GM10248 (cell line): ENCODE results near the gene MVD.

Experiments
- CTCF ChIA-PET: fragments of 300-600 bp; sonication (Branson Sonifier 250); formaldehyde crosslinking; extraction: SDS; loops from one replicate; lab custom pipeline; 2021; ENCODE audit warnings: antibody characterized with exemption; lab: Yijun Ruan, JAX
- POLR2A ChIA-PET: fragments of 350-650 bp; sonication (Branson Sonifier 250); formaldehyde crosslinking; extraction: SDS; loops from one replicate; lab custom pipeline; 2020; ENCODE audit warnings: antibody characterized with exemption; lab: Yijun Ruan, JAX
- DNase-seq: peaks from one replicate; pipeline ENCODE4 v3.0.0; 2012; ENCODE audit errors: extremely low spot score
- TF ChIP-seq, protein P1 (sequence below): IDR thresholded peaks from 2 replicates; pipeline ENCODE4 v1.5.1; 2012; ENCODE audit warnings: mild to moderate bottlenecking, low read depth; ENCODE audit errors: extremely low read depth, missing control alignments, control extremely low read depth

The MVD gene

DNA sequence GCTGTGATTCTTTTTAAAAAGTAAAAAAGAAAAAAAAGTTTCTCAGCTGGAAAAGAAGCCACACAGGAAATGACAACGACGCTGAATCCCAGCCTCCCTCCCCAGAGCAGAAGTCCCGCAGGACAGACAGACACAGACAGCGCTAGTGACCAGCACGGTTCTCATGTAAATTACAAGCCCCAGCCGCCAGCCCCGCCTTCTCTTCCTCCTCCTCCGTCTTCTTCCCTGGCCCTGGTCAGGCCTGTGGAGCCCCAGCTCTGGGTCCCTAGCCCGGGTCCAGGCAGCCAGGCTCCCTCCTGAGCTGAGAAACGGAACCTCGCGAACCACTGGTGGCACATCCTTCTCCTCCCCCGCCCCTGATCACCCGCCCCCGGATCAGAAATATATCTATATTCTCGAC lies 31.5 kb downstream of the MVD start:
- DNase-seq, result no peak
- TF ChIP-seq, protein P1, sequence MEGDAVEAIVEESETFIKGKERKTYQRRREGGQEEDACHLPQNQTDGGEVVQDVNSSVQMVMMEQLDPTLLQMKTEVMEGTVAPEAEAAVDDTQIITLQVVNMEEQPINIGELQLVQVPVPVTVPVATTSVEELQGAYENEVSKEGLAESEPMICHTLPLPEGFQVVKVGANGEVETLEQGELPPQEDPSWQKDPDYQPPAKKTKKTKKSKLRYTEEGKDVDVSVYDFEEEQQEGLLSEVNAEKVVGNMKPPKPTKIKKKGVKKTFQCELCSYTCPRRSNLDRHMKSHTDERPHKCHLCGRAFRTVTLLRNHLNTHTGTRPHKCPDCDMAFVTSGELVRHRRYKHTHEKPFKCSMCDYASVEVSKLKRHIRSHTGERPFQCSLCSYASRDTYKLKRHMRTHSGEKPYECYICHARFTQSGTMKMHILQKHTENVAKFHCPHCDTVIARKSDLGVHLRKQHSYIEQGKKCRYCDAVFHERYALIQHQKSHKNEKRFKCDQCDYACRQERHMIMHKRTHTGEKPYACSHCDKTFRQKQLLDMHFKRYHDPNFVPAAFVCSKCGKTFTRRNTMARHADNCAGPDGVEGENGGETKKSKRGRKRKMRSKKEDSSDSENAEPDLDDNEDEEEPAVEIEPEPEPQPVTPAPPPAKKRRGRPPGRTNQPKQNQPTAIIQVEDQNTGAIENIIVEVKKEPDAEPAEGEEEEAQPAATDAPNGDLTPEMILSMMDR, result no peak
- CTCF ChIA-PET, result no interaction called here
- POLR2A ChIA-PET, result interaction anchor here (0.6 kb wide), 1 partner anchor 29 kb away, joined by 5 read pairs; no protein-coding TSS in a partner anchor

DNA sequence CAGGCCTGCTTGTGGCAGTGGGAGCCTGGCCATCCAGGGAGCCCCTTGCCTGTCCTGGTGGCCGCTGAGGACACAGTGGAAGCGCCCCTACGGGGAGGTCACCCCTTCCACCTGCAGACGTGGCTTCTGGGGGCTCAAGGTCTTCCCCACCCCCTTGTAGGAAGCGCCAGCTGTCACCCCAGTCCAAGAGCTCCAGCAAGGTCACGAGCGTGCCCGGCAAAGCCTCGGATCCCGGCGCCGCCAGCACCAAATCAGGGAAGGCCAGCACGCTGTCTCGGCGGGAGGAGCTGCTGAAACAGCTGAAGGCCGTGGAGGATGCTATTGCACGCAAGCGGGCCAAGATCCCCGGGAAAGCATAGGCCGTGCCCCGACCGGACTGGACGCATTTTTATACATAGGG lies 31.9 kb downstream of the MVD start:
- no peak for DNase-seq
- ChIA-PET POLR2A (interaction anchor here (0.6 kb wide), 1 partner anchor 28 kb away, joined by 5 read pairs; no protein-coding TSS in a partner anchor), CTCF (no interaction called here)
- TF ChIP-seq, protein P1, result no peak

DNA sequence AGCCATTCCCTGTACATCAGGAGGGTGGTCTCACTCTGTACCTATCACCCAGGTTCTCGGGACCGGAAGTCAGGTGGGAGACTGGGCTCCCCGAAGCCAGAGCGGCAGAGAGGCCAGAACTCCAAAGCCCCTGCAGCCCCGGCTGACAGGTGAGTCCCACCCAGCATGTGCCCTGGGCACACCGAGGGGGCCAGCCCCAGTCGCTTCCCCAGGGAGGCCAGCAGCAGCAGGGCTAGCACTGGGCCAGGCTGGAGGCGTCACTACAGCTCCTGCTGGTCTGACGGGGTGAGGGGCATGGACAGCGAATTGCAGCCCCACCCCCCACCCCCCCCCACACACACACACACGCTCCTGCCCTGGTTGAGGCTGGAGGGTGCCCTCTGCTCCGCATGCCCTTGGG lies 32.5 kb downstream of the MVD start:
- ChIA-PET POLR2A (no interaction called here), CTCF (interaction anchor here (2.3 kb wide), 1 partner anchor 10 kb away, joined by 7 read pairs; no protein-coding TSS in a partner anchor)
- TF ChIP-seq, protein P1, result no peak
- no peak for DNase-seq

DNA sequence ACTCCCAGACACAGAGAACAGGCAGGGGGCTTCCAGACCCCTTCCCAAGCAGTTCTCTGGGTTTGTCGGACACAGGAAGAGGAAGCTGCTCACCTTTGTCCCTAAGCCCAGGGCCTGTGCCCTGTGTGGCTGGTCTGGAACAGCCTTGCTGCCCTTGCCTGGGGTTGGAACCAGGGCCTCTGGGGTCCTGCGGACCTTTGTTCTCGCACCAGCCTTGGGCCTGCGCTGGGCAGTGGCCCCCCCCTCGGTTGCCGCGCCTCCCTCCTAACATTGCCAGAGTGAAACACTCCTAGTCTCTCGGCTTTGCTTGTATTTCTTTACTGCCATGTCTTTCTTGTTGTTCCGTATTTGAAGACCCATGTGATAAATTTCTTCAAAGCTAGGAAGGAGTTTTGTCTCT lies 33.1 kb downstream of the MVD start:
- ChIA-PET CTCF (interaction anchor here (1.5 to 2.3 kb wide), 2 partner anchors 10 to 12 kb away, joined by 3 to 7 read pairs; no protein-coding TSS in a partner anchor), POLR2A (no interaction called here)
- TF ChIP-seq, protein P1, result no peak
- DNase-seq, result no peak

DNA sequence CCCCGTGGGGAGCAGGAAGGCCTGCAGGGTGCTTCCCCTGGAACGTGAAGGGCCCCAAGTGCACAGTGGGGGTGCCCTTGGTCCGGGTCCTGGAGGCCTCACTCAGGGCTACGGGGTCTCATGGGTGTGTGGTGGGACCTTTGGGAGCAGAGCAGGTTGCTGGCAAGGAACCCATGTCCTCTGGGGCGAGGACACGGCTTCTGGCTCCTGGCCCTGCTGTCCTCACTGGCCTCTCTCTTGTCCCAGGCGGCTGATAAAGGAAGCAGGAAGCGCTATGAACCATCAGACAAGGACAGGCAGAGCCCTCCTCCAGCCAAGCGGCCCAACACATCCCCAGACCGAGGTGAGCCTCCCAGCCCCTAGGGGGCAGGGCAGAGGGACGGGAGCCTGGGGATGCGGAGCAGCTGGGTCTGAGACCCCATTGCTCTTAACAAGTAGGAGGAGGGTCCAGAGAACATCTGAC lies 34.3 kb downstream of the MVD start:
- TF ChIP-seq, protein P1, result peak; percentile 31
- ChIA-PET POLR2A (no interaction called here), CTCF (interaction anchor here (1.5 to 2.3 kb wide), 2 partner anchors 8 to 11 kb away, joined by 3 to 7 read pairs; no protein-coding TSS in a partner anchor)
- DNase-seq, result no peak

DNA sequence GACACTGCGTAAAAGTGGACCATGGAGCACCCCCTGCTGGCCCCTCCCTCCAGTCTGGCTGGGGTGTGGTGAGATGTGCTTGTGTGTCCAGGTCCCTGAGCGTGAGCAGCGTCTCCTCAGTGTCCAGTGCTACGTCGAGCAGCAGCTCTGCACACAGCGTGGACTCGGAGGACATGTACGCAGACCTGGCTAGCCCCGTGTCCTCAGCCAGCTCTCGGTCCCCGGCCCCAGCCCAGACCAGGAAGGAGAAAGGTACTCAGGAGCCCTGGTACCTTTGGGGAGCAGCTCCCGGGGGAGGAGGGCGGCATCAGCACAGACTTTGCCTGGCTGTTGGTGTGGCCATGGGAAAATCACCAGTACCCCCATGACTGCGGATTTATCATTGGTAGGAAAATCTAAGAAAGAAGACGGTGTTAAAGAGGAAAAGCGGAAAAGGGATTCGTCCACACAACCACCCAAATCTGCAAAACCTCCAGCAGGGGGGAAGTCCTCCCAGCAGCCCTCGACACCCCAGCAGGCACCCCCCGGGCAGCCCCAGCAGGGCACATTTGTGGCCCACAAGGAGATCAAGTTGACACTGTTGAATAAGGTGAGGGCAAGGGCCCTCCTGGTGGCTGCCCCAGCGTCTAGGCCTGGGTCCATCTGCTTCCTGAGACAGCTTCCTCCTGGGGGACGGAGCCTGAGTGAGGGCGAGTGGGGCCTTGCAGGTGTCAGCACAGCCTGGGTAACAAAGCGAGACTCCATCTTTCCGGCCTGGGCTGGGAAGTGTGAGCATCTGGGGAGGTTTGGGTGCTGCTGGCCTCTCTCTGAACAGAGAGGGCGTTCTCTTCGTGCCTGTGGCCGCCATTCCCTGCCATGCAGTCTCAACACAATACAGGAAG lies 35.1 kb downstream of the MVD start:
- no peak for DNase-seq
- CTCF ChIA-PET, result no interaction called here
- POLR2A ChIA-PET, result no interaction called here
- TF ChIP-seq, protein P1, result no peak
